Astrocyte of the cerebellum (primary cell): Measurements from ENCODE around the gene DHCR24.

Experiments used
- DNase-seq: peaks from one replicate; pipeline ENCODE4 v3.0.0-alpha.2; 2011; ENCODE audit warnings: low read depth
- H3K4me3 ChIP-seq: 2 replicates; pipeline ENCODE4 v1.5.1; 2011; ENCODE audit warnings: mild to moderate bottlenecking, low read depth, low read length, moderate library complexity
- in situ Hi-C: cut with HindIII; loops from 2 replicates; pipeline ENCODE4 v1.10.0; 2017; ENCODE audit warnings: low sequenced_read_pairs
- TF ChIP-seq, protein P1 (sequence below): IDR thresholded peaks from 2 replicates; pipeline ENCODE4 v1.5.1; 2012; ENCODE audit warnings: low read length, low read depth, moderate library complexity, mild to moderate bottlenecking; ENCODE audit errors: missing control alignments

The DHCR24 gene

GRCh38 chr1:54804471-54805132 is 82.4 kb downstream of the DHCR24 start:
- no peak overlapping the region for H3K4me3 ChIP-seq
- DNase-seq: no peak
- in situ Hi-C loops: no loop called here
- TF ChIP-seq, protein P1, sequence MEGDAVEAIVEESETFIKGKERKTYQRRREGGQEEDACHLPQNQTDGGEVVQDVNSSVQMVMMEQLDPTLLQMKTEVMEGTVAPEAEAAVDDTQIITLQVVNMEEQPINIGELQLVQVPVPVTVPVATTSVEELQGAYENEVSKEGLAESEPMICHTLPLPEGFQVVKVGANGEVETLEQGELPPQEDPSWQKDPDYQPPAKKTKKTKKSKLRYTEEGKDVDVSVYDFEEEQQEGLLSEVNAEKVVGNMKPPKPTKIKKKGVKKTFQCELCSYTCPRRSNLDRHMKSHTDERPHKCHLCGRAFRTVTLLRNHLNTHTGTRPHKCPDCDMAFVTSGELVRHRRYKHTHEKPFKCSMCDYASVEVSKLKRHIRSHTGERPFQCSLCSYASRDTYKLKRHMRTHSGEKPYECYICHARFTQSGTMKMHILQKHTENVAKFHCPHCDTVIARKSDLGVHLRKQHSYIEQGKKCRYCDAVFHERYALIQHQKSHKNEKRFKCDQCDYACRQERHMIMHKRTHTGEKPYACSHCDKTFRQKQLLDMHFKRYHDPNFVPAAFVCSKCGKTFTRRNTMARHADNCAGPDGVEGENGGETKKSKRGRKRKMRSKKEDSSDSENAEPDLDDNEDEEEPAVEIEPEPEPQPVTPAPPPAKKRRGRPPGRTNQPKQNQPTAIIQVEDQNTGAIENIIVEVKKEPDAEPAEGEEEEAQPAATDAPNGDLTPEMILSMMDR: no peak

- in situ Hi-C loops: no loop called here
- H3K4me3 ChIP-seq: no peak overlapping the region
- DNase-seq: no peak
- TF ChIP-seq, protein P1: no peak
These were observed 83.1 kb downstream of the DHCR24 start for GRCh38 chr1:54803761-54804470.

DNA sequence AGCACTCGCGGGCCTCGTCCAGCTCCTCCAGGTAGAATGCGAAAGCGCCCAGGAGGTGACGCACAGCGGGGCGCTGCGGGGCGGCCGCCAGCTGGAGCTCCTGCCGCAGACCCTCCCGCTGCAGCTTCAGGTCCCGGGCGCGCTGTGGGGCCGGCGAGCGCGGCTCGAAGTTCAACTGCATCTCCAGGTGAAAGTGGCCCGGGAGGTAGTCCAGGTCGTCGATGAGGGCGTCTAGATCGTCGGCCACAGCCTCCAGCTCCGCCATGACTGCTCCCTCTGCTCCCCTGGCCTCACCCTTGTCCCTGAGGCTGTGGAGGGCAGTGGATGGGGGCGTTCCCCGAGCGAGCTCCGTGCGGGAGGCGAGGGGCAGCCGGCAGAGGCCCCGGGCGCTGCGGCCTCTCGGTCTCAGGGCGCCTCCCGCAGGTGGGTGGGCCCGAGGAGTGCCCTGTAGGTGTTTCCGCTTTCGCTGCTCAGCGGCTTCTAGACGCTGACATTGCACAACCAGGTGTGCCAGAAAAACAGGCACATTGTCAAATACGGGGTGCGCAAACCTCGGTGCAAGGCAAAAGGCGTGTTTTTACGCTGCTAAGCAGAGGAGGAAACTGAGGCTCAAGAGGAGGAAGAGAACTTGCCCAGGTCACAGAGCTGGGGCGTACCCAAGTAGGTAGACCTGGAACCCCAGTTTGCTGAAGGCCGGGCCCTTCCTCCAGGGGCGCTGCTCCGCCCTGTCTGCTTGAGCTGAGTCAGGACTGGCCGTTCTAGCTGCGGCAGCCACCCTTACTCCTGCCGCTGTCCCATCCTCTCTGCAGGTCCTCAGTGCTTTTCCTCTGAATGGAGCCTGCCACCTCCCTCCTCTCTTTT is 85.9 kb downstream of the DHCR24 start, which contains the start of gene TTC22:
Gene TTC22, minus strand, starts transcription at position 425 of the 861 bp plus-strand sequence. Its CDS starts 160 bp downstream, at position 265.
- TF ChIP-seq, protein P1: peak; percentile 26
- in situ Hi-C loops: no loop called here
- no peak for DNase-seq
- H3K4me3 ChIP-seq: no peak within 1 kb of the TSS

- in situ Hi-C loops: no loop called here
- no peak overlapping the region for H3K4me3 ChIP-seq
- TF ChIP-seq, protein P1: no peak
- DNase-seq: no peak
These were observed 86.7 kb downstream of the DHCR24 start for GRCh38 chr1:54800041-54800898.
